Germinal center (tissue), 1 donor: ENCODE measurements around the gene IPO4.

Experiments
- DNase-seq: peaks from one replicate; pipeline ENCODE4 v3.0.0; 2012; ENCODE audit warnings: mixed read lengths, low spot score

The IPO4 gene

GRCh38 chr14:24130717-24131548, 57.7 kb downstream of the IPO4 start:
- DNase-seq = no peak

DNA sequence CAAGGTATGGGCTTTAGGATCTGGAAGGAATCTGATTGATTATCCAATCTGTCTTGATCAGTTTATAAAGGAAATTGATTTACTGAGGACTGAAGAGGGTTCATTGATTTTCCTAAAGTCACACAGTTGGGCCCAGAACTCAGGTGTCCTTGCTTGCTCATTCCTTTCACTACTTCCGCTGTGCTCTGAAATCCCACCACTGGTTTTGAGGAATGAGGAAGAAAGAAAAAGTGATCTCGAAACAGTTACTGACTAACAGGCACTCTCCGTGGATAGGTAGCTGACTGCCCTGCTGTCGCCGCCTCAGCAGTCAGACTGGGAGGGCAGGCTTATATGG, 58.3 kb downstream of the IPO4 start, which contains the start of gene FITM1:
Gene FITM1 (plus strand): TSS at position 280 of the 337 bp plus-strand sequence. CDS start 905 bp downstream, outside the sequence.
- DNase-seq = no peak
